DLD1 (cell line): ENCODE results near the gene TIGD3.
"Not testable (repeated sequence)": the region's sequence is repeated elsewhere in the genome, so short reads cannot be mapped to it uniquely, and the experiment has no call there.

ENCODE experiments used
- in situ Hi-C: cut with HindIII; loops from 2 replicates; pipeline ENCODE4 v1.10.0; 2017; ENCODE audit warnings: low sequenced_read_pairs

TIGD3 gene

DNA sequence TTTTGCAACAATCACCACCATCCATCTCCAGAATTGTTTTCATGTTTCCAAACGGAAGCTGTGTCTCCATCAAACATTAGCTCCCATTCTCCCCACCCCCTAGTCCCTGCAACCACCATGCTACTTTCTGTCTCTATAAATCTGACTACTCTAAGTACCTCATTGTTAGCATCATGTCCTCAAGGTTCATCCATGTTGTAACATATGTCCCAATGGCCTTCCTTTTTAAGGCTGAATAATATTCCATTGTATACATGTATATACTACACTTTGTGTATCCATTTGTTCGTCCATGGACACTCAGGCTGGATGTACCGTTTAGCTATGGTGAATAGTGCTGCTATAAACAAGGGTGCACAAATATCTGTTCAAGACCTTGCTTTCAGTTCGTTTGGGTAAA lies 29.1 kb upstream of the TIGD3 start:
- in situ Hi-C loops = no loop called here

DNA sequence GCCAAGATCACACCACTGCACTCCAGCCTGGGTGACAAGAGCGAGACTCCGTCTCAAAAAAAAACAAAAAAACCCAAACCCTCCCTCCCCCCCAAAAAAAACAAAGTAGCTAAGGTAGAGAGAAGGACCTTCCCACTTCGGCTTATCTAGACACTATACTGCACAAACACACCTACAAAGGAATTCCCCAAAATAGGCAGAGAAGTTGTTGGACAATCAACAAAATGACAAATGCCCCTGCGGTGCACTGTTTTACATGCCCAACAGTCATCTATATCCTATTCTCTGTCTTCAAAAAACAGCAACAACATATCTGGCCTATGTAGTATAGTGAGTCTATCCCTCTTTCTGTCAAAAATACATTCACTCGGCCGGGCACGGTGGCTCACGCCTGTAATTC lies 27.5 kb upstream of the TIGD3 start:
- in situ Hi-C loops = no loop called here

DNA sequence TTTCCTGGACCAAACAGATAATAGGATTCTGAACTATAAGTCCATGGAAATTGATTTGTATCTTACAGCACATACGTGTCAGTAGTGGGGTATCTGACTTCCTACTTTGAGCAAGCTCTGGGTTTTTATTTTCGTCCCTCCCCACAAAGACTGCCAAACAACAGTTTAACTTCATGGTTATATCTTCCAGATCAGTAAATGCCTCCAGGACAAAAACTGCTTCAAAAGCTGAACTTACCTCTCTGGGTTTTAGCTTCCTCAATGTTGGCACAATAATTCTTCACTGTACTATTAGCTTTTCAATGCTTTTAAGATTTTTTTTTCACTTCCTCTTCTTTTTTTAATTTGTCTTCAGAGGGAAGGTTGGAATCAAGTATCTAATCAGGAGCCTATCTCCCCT lies 25.1 kb upstream of the TIGD3 start:
- in situ Hi-C loops = no loop called here

DNA sequence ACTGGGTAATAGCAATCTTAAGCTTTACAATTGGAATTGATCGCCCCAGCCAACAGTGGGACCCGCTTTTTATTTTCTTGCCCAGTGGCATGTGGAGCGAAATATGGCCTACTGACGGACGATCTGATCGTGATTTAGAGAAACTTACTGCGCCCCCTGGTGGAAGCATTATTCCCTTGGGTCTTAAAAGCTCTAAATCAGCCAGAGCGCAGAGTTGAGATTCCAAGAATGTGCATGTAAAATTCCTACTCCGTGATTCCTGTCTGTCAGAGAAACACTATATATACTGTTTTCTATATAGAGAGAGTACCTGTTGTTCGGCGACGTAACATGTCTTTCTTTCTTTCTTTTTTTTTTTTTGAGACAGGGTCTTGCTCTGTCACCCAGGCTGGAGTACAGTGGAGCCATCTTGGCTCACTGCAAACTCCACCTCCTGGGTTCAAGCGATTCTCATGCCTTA lies 24.6 kb upstream of the TIGD3 start:
- in situ Hi-C loops = no loop called here

DNA sequence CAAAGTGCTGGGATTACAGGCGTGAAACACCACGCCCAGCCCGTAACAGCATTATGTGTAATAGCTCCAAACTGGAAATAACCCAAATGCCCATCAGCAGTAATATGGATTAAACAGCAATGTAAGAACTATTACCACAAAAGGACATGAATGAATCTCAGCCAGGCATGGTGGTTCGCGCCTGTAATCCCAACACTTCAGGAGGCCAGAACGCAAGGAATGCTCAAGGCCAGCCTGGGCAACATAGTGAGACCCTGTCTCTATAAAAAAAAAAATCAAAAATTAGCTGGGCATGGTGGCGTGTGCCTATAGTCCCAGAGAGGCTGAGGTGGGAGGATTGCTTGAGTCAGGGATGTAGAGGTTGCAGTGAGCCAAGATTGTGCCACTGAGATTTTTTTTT lies 24.0 kb upstream of the TIGD3 start:
- in situ Hi-C loops = no loop called here

DNA sequence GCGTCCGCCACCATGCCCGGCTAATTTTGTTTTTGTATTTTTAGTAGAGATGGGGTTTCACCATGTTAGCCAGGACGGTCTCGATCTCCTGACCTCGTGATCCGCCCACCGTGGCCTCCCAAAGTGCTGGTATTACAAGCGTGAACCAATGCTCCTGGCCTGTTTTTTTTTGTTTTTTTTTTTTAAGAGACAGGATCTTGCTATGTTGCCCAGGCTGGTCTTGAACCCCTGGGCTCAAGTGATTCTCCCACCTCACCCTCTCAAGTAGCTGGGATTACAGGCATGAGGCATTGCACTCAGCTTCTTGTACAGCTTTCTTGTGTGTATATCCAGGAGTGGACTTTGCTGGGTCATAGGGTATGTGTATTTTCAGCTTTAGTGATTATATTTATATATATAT lies 22.0 kb upstream of the TIGD3 start:
- in situ Hi-C loops = not testable (repeated sequence)

DNA sequence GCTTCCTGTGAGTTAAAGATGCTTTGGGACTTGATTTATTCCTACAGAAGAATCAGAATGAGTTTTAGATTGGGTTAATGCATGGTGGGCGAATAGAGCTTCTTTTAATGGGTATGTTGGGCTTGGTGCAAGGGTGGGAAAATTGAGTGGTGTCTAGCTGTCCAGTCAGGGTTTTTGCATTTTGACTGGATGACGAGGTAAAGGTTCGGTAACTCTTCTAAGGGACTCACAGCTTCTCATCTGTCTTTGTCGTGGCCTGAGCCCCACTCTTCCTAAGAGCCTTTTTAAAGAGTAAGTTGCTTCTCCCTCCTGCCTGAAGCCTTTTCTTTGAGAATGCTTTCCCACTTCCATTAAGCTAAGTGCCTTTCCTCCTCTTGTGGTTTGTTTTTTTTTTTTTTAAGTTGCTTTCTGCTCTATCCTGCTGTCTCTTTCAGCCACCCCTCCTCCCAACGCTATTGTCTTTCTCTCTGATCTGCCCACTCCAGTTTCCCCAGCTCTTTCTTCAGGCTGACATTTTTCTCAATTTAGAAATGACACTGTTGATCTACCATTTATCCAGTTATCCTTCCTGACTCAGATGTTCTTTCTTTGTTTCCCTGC lies 19.8 kb upstream of the TIGD3 start:
- in situ Hi-C loops = no loop called here

DNA sequence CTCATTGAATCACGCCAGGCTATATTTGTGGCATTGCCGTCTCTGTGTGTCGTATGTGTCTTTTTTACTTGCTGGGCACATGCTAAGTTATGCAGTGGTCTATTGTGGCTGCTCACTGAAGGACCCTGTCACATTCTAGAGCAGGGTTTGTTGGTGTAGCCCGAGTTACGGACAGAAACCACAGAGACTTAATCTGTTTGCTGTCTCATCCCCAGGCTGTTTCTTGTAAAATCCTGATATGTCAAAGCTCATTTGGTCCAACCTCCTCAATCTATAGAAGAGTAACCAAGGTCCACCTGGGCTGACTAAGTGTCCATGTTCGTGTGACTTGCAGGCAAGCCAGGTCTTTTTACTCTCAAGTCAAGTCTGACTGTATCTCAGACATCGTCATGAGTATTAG lies 15.9 kb upstream of the TIGD3 start:
- in situ Hi-C loops = no loop called here

DNA sequence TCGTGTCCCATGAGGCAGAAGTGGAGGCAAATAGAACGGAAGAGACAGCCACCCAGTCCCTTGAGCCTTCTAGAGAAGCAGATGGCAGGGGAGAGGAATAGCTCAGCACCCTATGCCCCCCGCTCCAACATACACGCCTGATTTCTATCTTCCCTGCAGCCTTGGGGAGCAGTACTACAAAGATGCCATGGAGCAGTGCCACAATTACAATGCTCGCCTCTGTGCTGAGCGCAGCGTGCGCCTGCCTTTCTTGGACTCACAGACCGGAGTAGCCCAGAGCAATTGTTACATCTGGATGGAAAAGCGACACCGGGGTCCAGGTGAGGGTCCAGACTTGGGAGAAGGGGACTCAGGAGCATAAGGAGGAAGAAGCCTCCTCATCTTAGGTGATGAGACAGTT lies 14.3 kb upstream of the TIGD3 start:
- in situ Hi-C loops = no loop called here

DNA sequence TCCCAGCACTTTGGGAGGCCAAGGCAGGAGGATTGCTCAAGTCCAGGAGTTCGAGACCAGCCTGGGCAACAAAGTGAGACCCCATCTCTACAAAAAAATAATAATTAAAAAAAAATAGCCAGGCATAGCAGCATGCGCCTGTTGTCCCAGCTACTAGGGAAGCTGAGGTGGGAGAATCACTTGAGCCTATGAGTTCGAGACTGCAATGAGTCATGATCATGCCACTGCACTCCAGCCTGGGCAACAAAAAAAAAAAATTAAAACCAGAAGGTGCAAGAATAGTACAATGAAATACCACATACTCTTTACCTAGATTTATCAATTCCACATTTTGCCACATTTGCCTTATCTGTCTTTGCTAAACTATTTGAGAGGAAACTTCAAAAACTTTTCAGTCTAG lies 12.7 kb upstream of the TIGD3 start:
- in situ Hi-C loops = no loop called here

DNA sequence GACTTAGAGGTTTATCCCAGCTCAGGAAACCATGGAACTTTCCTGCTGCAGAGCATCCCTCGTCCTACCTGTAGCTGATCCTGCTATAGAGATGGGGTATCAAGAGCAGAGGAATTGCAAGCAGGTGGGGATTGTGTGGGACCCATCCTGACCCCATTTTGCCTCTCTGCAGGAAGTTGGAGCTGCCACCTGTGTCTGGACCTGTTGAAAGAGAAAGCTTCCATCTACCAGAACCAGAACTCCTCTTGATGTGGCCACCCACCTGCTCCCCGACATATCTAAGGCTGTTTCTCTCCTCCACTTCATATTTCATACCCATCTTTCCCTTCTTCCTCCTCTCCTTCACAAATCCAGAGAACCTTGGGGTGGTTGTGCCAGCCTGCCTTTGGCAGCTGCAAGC lies 3.0 kb upstream of the TIGD3 start:
- in situ Hi-C loops = loop anchor here (10.0 kb wide), 1 partner anchor 143 kb away; the partner anchor contains the start of gene MALAT1

DNA sequence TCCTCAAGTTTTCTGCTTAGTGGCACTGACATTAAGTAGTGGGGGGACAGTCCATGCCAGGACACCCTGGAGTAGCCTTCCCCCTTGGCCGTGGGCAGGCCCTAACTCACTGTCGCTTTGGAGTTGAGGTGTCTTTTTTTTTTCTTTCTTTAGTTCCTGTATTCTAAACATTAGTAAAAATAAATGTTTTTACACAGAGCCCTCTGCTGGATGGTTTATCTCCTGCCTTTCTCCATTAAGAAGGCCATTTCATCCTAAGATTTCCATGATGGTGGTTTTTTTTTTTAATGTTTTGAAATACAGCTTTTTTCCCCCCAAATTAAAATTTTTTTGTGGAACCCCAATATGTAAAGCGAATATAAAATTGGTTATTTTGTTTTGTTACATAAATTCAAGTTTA lies 1.8 kb upstream of the TIGD3 start:
- in situ Hi-C loops = loop anchor here (10.0 kb wide), 1 partner anchor 142 kb away; the partner anchor contains the start of gene MALAT1

DNA sequence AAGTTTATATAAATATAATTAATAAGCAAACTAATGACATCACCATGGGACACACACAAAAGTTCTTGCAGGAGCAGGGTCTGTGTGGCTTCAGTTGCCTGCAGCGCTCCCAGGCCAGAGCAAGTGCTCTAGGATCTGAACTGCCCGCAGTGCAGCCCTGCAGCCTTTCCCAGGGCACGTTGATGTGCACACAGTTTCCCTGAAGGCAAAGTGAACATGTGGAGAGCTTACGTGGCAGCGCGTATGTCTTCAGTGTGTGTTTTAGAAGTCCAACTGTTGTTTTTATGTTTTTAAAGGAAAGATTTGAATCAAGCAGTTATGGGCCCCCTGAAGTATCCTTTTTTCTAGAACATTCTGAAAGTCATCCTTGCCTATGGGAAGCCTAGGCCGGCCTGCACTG lies 1.2 kb upstream of the TIGD3 start:
- in situ Hi-C loops = loop anchor here (10.0 kb wide), 1 partner anchor 141 kb away; the partner anchor contains the start of gene MALAT1

DNA sequence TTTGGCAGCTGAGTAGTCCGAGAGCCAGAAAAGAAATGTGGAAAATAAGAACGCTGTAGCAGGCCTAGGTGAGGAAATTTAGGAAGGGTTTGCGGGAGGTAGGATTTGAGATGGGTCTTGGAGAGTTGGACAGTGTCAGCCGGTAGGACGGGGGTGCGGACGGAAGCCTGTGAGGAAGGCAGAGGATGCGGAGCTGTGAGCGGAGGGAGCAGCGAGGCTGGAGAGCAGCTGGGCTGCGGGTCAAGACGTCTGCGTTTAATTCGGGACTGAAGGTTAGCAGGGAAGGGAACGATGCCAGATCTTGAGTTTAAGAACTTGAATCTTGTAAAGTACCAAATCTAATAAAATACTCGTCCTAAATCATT lies 669 bp upstream of the TIGD3 start:
- in situ Hi-C loops = loop anchor here (10.0 kb wide), 1 partner anchor 141 kb away; the partner anchor contains the start of gene MALAT1

DNA sequence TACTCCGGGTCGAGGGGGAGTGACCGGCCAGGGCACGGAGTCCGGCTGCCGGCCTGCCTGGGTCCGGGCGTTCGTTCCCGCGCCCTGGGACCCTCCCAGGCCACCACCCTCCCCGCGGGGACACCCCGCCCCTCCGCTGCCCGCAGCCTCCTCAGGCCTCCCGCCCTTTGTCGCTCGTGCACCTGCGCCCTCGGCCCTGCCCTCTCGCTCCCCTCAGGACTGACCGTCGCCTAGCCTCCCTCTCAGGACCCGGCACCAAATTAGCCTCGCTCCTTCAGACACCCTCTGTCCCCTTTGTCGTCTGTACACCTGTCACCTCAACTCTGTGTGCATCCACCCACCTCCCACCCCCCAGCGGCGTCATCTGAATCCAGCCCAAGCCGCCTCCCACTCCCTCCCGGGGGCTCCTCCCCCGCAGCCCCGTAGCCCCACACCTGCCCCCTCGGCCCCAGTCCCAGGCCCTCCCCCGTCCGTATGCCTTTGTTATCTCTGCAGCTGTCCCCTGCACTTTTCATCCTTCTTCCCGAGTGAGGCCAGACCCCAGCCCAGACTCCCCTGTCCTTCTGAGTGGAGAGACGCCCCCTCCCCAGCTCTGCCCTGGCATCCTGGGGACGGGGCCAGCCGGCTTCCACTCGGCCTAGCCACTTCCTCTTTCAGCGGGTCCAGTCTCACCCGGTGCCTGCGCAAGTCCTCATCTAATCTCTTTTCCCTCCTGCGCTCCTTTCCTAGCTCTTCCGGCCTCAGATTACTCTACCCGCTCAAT lies 643 bp downstream of the TIGD3 start:
- in situ Hi-C loops = loop anchor here (10.0 kb wide), 1 partner anchor 140 kb away; the partner anchor contains the start of gene MALAT1

DNA sequence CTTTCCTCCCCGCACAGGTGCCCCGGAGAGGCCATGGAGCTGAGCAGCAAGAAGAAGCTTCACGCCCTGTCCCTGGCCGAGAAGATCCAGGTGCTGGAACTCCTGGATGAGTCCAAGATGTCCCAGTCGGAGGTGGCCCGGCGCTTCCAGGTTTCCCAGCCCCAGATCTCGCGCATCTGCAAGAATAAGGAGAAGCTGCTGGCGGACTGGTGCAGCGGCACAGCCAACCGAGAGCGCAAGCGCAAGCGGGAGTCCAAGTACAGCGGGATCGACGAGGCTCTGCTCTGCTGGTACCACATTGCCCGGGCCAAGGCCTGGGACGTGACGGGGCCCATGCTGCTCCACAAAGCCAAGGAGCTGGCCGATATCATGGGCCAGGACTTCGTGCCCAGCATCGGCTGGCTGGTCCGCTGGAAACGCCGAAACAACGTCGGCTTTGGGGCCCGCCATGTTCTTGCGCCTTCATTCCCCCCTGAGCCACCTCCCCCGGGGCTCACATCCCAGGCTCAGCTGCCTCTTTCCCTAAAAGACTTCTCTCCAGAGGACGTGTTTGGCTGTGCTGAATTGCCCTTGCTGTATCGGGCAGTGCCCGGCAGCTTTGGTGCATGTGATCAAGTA lies 1.3 kb downstream of the TIGD3 start:
- in situ Hi-C loops = loop anchor here (10.0 kb wide), 1 partner anchor 139 kb away; the partner anchor contains the start of gene MALAT1

DNA sequence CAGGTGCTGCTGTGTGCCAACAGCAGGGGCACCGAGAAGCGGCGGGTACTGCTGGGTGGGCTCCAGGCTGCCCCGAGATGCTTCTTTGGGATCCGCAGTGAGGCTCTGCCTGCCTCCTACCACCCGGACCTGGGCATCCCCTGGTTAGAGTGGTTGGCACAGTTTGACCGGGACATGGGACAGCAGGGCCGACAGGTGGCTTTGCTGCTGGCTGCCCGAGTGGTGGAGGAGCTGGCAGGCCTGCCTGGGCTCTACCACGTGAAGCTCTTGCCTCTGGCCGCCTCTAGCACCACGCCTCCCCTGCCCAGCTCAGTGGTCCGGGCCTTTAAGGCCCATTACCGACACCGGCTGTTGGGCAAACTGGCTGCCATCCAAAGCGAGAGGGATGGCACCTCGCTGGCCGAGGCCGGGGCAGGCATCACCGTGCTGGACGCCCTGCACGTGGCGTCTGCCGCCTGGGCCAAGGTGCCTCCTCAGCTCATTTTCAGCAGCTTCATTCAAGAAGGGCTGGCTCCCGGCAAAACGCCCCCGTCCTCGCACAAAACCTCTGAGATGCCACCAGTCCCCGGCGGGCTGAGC lies 1.9 kb downstream of the TIGD3 start:
- in situ Hi-C loops = loop anchor here (10.0 kb wide), 1 partner anchor 138 kb away; the partner anchor contains the start of gene MALAT1

DNA sequence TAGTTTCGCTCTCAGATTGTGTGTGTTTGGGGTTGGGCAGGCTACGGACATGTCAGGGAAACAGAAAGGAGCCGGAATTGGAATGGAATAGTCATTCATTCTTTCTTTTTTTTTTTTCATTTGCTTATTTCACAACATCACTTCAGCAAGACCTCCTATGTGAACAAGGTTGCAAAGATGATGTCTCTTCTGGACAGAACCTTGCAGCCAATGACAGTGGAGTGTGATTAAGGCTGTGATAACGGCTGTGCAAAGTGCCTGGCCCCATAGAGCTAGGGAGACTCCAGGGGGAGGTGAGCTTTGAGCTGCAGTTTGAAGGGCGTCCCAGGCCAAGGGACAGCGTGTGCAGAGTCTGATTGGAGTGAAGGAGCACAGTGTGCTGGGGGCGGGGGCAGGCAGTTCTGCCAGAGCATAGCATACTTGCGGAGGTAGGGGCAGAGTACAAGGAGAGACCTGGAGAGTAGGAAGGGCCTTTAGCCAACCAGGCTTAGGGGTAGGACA lies 3.4 kb downstream of the TIGD3 start:
- in situ Hi-C loops = loop anchor here (10.0 kb wide), 1 partner anchor 137 kb away; the partner anchor contains the start of gene MALAT1

DNA sequence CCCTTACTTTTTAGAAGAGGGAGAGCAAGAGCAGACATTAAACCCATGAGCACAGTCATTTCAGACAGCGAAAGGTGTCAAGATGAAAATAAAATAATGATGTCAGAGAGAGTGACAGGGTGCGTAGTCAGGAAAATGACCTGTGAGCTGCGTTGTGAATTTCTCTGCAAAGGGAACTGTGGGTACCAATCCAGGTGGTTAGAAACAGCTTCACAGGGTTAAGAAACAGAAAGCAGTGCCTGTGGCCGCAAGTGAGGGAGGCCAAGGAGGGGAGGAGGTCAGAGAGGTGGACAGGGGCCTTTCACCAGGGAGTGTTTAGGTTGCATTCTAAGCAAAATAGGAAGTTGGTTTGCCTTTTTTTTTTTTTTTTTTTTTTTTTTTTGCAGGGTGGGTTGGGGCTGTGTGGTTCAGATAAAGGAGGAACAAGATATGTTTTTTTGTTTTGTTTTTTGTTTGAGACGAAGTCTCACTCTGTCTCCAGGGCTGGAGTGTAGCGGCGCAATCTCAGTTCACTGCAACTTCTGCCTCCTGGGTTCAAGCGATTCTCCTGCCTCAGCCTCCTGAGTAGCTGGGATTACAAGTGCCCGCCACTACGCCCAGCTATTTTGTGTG lies 7.9 kb downstream of the TIGD3 start:
- in situ Hi-C loops = no loop called here

DNA sequence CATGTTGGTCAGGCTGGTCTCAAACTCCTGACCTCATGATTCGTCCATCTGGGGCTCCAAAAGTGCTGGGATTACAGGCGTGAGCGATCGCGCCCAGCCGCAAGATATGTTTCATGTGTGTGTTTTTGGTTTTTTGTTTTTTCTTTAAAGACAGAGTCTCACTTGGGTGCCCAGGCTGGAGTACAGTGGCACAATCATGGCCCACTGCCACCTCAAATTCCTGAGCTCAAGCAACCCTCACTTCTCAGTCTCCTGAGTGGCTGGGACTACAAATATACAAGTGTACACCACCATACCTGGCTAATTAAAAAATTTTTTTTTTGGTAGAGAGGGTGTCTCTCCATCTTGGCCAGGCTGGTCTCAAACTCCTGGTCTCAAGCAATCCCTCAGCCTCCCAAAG lies 8.4 kb downstream of the TIGD3 start:
- in situ Hi-C loops = no loop called here

DNA sequence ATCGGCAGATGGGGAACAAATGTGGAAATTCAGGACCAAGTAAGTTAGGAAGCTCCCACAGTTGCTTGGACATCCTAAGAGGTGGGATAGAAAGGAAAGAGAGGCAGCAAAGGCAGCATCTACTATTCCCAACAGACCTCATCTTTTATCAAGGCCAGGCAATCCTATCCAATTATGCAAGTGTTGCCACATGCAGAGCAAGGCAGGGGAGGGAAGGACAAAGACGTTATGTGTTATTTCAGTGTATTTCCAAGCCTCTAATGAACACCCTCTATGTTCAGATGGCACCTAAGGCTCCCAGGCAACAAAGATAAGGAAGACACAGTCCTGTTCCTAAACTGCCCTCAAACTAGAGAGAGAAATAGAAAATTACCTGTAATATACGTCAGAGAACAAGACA lies 9.2 kb downstream of the TIGD3 start:
- in situ Hi-C loops = no loop called here
